Right renal pelvis (tissue), 4 donors: Measurements from ENCODE around the gene DIPK1B. TPM values are rescaled to one million over a fixed set of nuclear protein-coding genes. Genes with fewer than 3 reads are reported as not detected.
A peak's percentile ranks its signal among the peaks of the same experiment; 100 is the strongest.

Source experiments
- DNase-seq, 4 donors: peaks; one replicate each; pipeline ENCODE4 v3.0.0-alpha.2; 2013; ENCODE audit warnings: low read depth in 4 of 4, low spot score in 3 of 4, missing footprints in 1 of 4
- polyA plus RNA-seq, 4 donors: library from polyadenylated mRNA; unstranded; fragments of 120-200 nt; gene quantifications; one replicate each; pipeline ENCODE4 v1.2.1, GENCODE V29; 2013; ENCODE audit not compliant: insufficient read length in 4 of 4

The DIPK1B gene
- polyA plus RNA-seq, 4 donors = 31.0 to 47.3 (median 34.3) TPM

- DNase-seq = no peak
Observed at GRCh38 chr9:136732444-136733178, 20.2 kb downstream of the DIPK1B start.

DNA sequence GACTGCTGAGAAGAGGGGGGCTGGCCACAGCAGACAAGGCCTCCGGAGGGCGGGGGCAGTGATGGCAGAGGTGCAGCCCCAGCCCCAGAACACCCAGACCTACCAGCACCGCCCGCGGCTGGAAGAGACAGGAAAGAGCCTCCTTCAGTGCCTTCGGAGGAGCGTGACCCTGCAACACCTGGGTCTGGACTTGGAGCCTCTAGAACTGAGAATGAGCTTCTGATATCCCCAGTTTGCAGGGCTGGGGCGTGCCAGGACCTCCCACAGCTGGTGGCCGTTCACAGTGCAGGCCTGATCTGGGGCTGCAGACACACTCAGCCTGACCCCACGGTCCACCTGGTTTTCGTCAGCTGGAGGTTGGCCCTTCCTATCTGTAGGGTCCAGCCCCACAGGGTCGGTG lies 21.2 kb downstream of the DIPK1B start:
- no peak for DNase-seq

- DNase-seq = no peak
Observed at GRCh38 chr9:136734837-136735496, 22.6 kb downstream of the DIPK1B start.

DNA sequence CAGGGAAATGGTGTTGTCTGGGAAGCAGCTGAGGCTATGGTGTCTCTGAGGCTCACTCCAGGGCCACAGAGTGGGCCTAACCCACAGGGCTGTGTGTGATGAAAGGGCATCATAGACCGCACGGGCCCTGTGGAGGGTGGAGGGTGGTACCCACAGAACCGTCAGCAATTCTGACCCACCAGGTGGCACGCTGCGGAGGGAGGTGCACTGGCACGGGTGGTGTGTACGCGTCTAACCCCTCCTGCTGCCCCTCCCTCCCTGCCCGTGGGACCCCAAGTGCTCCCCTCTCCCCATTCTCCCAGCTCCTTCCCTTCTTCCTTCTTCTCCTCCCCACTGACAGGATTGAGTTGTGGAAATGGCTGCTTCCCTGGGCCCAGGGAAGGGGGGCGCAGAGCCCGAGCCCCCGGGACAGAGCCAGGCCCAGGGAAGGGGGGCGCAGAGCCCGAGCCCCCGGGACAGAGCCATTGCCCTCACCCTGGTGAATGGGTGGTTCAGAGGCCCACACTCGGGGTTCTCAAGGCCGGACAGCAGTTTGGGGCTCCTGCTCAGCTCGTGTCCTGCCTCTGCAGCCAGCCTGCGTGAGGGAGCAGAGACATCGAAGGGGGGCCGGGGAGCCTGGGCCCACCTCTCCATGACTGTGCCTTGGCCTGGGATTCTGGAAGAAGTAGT lies 23.6 kb downstream of the DIPK1B start:
- DNase-seq = no peak

GRCh38 chr9:136738960-136739359 lies 26.6 kb downstream of the DIPK1B start:
- no peak for DNase-seq

- no peak for DNase-seq
Observed at GRCh38 chr9:136739509-136739908, 27.1 kb downstream of the DIPK1B start.

DNA sequence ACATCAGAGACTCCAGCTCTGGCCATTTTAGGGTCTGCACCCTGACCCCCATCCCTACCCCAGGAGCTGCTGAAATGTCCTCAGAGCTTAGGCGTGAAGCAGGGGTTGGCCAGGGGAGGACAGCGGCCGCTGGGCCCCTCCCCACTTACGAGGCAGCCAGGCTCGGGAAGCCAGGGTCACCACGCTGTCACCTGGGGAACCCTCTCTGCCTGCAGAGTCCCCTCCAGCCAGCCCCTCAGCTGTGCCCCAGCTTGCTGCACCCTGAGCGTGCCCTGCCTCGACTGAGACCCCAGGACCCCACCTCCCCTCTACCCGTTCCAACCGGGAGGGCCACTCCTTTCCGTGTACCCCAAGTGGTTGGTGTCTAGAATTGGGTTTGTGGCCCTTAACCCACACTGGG lies 27.7 kb downstream of the DIPK1B start:
- DNase-seq = no peak

- DNase-seq = no peak
Observed at GRCh38 chr9:136740491-136740890, 28.1 kb downstream of the DIPK1B start.

GRCh38 chr9:136740971-136741882 lies 28.9 kb downstream of the DIPK1B start:
- DNase-seq = no peak

- DNase-seq = no peak
Observed at GRCh38 chr9:136741883-136742571, 29.7 kb downstream of the DIPK1B start.

DNA sequence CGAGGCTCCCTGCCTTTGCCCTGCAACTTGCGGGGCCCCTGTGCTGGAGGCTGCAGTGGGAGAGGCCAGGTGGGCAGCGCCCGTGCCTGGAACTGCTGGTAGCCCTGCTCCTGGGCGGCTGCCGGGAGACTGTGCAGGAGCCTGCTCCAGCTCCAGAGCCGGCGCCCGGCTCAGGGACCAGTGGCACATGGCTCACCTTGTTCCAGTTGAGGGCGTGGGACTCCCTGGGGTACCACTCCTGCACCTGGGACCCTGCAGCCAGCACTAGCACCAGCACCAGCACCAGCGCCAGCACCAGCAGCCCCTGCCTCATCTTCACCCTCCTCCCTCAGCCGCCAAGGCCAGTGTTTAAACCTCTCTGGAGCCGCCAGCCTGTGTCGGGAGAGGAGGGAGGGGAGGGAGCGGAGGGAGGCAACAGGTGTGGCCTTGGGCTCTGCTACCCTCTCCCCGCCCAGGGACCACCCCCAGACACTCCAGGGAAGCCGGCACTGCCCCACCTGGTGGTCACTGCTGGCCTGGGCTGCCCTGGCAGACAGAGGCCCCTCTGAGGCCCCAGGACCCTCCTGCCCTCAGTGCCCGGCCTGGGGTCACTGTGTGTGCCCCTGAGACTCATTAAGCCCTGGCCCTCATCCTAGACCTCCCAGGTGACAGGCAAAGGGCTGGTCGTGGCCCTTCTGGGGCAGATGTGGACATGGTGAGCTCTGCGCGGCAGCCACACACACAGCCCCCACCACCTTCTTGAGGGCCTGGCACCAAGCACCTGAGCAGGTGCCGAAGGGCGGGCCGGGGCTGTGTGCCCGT lies 30.4 kb downstream of the DIPK1B start, which contains the start of gene LCN10:
LCN10 (minus strand) TSS at position 350 of the 801 bp plus-strand sequence; CDS start at position 313, 37 bp downstream.
- DNase-seq = peak in 1 of 4 donors; percentile 68

- no peak for DNase-seq
Observed at GRCh38 chr9:136743639-136744211, 31.4 kb downstream of the DIPK1B start.

GRCh38 chr9:136744773-136745172 lies 32.4 kb downstream of the DIPK1B start:
- DNase-seq = no peak

- no peak for DNase-seq
Observed at GRCh38 chr9:136745389-136746154, 33.2 kb downstream of the DIPK1B start.

- DNase-seq = no peak
Observed at GRCh38 chr9:136746155-136746490, 33.8 kb downstream of the DIPK1B start.

- no peak for DNase-seq
Observed at GRCh38 chr9:136746621-136747020, 34.2 kb downstream of the DIPK1B start.

- no peak for DNase-seq
Observed at GRCh38 chr9:136747161-136748060, 35.0 kb downstream of the DIPK1B start.
